Measurements from ENCODE around the gene GMPR2. TPM values are rescaled to one million over a fixed set of nuclear protein-coding genes. Genes with fewer than 3 reads are reported as not detected.

The GMPR2 gene
- total and polyA plus RNA-seq, 2 of the 13 experiments (the other 11 are each of a cell fraction or from before 2014, with no cell fraction given), result 210 to 273 TPM

DNA sequence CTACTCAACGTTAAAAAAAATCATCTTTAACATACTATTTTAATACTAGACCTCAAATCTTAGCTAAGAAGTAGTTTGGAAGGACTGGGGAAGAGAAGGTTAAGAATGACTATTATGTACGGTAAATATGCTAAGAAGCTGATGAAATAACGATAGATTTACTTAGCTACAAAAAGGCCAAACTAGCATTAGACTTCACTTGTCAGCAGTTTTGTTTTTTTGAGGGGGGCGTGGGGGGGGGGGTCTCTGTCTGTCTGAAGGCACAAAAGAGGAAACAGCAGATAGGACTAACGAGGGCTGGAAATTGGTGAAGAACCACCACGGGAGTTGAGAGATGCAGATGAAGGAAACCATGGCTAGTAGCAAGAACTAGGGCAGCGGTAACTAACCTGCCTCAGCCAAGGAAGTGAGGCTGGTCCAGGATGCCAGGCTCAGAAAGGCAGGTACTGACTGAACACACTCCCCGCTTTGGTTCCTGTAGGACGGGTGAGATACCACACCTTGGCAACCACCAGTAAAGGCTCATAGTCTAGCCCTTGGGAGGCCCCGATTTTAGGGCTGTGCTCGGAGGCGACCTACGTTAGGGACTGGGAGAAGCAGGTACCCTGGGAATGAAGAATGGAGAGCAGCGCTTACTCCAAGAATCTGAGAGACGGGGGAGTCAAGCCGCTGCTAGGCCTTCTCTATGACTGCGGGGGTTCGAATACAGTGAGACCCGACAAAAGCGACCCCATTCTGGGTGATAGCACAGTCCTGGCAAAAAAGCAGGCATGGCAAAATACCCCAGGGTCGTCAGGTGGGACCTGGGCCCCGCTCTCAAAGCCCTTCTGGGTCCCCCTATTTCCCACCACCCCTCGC lies 1.2 kb upstream of the GMPR2 start (continued):
- TF ChIP-seq ZNF354B (CRISPR knock-in tag; IDR thresholded peaks at IDR 0.05), result 0 out of 2 replicates have a peak, but pooled peaks have one; percentile 74
- TF ChIP-seq, protein P1, sequence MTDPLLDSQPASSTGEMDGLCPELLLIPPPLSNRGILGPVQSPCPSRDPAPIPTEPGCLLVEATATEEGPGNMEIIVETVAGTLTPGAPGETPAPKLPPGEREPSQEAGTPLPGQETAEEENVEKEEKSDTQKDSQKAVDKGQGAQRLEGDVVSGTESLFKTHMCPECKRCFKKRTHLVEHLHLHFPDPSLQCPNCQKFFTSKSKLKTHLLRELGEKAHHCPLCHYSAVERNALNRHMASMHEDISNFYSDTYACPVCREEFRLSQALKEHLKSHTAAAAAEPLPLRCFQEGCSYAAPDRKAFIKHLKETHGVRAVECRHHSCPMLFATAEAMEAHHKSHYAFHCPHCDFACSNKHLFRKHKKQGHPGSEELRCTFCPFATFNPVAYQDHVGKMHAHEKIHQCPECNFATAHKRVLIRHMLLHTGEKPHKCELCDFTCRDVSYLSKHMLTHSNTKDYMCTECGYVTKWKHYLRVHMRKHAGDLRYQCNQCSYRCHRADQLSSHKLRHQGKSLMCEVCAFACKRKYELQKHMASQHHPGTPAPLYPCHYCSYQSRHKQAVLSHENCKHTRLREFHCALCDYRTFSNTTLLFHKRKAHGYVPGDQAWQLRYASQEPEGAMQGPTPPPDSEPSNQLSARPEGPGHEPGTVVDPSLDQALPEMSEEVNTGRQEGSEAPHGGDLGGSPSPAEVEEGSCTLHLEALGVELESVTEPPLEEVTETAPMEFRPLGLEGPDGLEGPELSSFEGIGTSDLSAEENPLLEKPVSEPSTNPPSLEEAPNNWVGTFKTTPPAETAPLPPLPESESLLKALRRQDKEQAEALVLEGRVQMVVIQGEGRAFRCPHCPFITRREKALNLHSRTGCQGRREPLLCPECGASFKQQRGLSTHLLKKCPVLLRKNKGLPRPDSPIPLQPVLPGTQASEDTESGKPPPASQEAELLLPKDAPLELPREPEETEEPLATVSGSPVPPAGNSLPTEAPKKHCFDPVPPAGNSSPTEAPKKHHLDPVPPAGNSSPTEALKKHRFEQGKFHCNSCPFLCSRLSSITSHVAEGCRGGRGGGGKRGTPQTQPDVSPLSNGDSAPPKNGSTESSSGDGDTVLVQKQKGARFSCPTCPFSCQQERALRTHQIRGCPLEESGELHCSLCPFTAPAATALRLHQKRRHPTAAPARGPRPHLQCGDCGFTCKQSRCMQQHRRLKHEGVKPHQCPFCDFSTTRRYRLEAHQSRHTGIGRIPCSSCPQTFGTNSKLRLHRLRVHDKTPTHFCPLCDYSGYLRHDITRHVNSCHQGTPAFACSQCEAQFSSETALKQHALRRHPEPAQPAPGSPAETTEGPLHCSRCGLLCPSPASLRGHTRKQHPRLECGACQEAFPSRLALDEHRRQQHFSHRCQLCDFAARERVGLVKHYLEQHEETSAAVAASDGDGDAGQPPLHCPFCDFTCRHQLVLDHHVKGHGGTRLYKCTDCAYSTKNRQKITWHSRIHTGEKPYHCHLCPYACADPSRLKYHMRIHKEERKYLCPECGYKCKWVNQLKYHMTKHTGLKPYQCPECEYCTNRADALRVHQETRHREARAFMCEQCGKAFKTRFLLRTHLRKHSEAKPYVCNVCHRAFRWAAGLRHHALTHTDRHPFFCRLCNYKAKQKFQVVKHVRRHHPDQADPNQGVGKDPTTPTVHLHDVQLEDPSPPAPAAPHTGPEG (CRISPR knock-in tag; IDR thresholded peaks at IDR 0.05), result peak; percentile 64; the same call in 1 of the 2 replicates
- TF ChIP-seq SRY (CRISPR knock-in tag; IDR thresholded peaks at IDR 0.05), result peak; percentile 68; the same call in 1 of the 2 replicates
- 0 out of 2 replicates have a peak, but pooled peaks have one; percentile 21 for TF ChIP-seq RARG (CRISPR knock-in tag; IDR thresholded peaks at IDR 0.05; ENCODE audit: low read depth)
- TF ChIP-seq ZNF383 (CRISPR knock-in tag; IDR thresholded peaks at IDR 0.05; ENCODE audit: borderline replicate concordance), result peak; percentile 64; the same call in 1 of the 2 replicates
- TF ChIP-seq ZNF10 (CRISPR knock-in tag; IDR thresholded peaks at IDR 0.05; ENCODE audit: borderline replicate concordance, low read depth), result 0 out of 2 replicates have a peak, but pooled peaks have one; percentile 61
- TF ChIP-seq ZNF337 (CRISPR knock-in tag; IDR thresholded peaks at IDR 0.05; ENCODE audit: borderline replicate concordance, low read depth), result no peak
- TF ChIP-seq NAIF1 (CRISPR knock-in tag; IDR thresholded peaks at IDR 0.05; ENCODE audit: borderline replicate concordance), result peak; percentile 77
- TF ChIP-seq KAT8 (CRISPR knock-in tag; IDR thresholded peaks at IDR 0.05), result no peak
- TF ChIP-seq, protein P2, sequence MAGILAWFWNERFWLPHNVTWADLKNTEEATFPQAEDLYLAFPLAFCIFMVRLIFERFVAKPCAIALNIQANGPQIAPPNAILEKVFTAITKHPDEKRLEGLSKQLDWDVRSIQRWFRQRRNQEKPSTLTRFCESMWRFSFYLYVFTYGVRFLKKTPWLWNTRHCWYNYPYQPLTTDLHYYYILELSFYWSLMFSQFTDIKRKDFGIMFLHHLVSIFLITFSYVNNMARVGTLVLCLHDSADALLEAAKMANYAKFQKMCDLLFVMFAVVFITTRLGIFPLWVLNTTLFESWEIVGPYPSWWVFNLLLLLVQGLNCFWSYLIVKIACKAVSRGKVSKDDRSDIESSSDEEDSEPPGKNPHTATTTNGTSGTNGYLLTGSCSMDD (CRISPR knock-in tag; IDR thresholded peaks at IDR 0.05), result no peak; the same call in 1 of the 2 replicates
- TF ChIP-seq, protein P3, sequence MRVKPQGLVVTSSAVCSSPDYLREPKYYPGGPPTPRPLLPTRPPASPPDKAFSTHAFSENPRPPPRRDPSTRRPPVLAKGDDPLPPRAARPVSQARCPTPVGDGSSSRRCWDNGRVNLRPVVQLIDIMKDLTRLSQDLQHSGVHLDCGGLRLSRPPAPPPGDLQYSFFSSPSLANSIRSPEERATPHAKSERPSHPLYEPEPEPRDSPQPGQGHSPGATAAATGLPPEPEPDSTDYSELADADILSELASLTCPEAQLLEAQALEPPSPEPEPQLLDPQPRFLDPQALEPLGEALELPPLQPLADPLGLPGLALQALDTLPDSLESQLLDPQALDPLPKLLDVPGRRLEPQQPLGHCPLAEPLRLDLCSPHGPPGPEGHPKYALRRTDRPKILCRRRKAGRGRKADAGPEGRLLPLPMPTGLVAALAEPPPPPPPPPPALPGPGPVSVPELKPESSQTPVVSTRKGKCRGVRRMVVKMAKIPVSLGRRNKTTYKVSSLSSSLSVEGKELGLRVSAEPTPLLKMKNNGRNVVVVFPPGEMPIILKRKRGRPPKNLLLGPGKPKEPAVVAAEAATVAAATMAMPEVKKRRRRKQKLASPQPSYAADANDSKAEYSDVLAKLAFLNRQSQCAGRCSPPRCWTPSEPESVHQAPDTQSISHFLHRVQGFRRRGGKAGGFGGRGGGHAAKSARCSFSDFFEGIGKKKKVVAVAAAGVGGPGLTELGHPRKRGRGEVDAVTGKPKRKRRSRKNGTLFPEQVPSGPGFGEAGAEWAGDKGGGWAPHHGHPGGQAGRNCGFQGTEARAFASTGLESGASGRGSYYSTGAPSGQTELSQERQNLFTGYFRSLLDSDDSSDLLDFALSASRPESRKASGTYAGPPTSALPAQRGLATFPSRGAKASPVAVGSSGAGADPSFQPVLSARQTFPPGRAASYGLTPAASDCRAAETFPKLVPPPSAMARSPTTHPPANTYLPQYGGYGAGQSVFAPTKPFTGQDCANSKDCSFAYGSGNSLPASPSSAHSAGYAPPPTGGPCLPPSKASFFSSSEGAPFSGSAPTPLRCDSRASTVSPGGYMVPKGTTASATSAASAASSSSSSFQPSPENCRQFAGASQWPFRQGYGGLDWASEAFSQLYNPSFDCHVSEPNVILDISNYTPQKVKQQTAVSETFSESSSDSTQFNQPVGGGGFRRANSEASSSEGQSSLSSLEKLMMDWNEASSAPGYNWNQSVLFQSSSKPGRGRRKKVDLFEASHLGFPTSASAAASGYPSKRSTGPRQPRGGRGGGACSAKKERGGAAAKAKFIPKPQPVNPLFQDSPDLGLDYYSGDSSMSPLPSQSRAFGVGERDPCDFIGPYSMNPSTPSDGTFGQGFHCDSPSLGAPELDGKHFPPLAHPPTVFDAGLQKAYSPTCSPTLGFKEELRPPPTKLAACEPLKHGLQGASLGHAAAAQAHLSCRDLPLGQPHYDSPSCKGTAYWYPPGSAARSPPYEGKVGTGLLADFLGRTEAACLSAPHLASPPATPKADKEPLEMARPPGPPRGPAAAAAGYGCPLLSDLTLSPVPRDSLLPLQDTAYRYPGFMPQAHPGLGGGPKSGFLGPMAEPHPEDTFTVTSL (CRISPR knock-in tag; IDR thresholded peaks at IDR 0.05; ENCODE audit: borderline replicate concordance), result peak; percentile 29; the same call in 1 of the 2 replicates
- TF ChIP-seq, protein P4, sequence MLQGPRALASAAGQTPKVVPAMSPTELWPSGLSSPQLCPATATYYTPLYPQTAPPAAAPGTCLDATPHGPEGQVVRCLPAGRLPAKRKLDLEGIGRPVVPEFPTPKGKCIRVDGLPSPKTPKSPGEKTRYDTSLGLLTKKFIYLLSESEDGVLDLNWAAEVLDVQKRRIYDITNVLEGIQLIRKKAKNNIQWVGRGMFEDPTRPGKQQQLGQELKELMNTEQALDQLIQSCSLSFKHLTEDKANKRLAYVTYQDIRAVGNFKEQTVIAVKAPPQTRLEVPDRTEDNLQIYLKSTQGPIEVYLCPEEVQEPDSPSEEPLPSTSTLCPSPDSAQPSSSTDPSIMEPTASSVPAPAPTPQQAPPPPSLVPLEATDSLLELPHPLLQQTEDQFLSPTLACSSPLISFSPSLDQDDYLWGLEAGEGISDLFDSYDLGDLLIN (CRISPR knock-in tag; IDR thresholded peaks at IDR 0.05; ENCODE audit: borderline replicate concordance), result peak; percentile 71; the same call in 1 of the 2 replicates
- TF ChIP-seq SNAI1 (CRISPR knock-in tag; IDR thresholded peaks at IDR 0.05; ENCODE audit: borderline replicate concordance), result no peak
